MCF 10A (cell line): ENCODE measurements around the gene HAGH. TPM values are rescaled to one million over a fixed set of nuclear protein-coding genes. Genes with fewer than 3 reads are reported as not detected.
"Not testable (repeated sequence)": the region's sequence is repeated elsewhere in the genome, so short reads cannot be mapped to it uniquely, and the experiment has no call there.

Experiments
- BruUV-seq: library from RNA; stranded (reverse); fragments of 400-500 nt; replicated peaks from 2 replicates; lab custom pipeline; 2021; lab: Mats Ljungman, UMichigan
- CTCF ChIA-PET: fragments of 300-600 bp; sonication (Branson Sonifier 250); formaldehyde crosslinking; extraction: SDS; loops from one replicate; lab custom pipeline; 2021; ENCODE audit warnings: antibody characterized with exemption, inconsistent platforms; lab: Yijun Ruan, JAX
- POLR2A ChIA-PET: fragments of 300-600, 350-650 bp; sonication (Branson Sonifier 250); formaldehyde crosslinking; extraction: SDS; loops from one replicate; lab custom pipeline; 2020; ENCODE audit warnings: antibody characterized with exemption, inconsistent platforms; lab: Yijun Ruan, JAX
- DNase-seq: peaks from one replicate; pipeline ENCODE4 v3.0.0-alpha.2; 2018; ENCODE audit not compliant: unreplicated experiment
- H3K27ac Mint-ChIP-seq: one replicate; pipeline ENCODE4 v1.8.0; 2022; ENCODE audit warnings: mild to moderate bottlenecking, low read depth, mixed read lengths; ENCODE audit not compliant: unreplicated experiment
- H3K27me3 Mint-ChIP-seq: one replicate; pipeline ENCODE4 v1.8.0; 2022; ENCODE audit warnings: mixed read lengths; ENCODE audit not compliant: insufficient read depth, unreplicated experiment
- H3K36me3 Mint-ChIP-seq: one replicate; pipeline ENCODE4 v1.8.0; 2022; ENCODE audit warnings: mild to moderate bottlenecking, moderate library complexity, mixed read lengths; ENCODE audit not compliant: insufficient read depth, unreplicated experiment
- H3K4me1 Mint-ChIP-seq: one replicate; pipeline ENCODE4 v1.8.0; 2022; ENCODE audit warnings: mixed read lengths; ENCODE audit not compliant: insufficient read depth, unreplicated experiment
- H3K4me3 Mint-ChIP-seq: one replicate; pipeline ENCODE4 v1.8.0; 2022; ENCODE audit warnings: mild to moderate bottlenecking, moderate library complexity, mixed read lengths; ENCODE audit not compliant: unreplicated experiment
- H3K9me3 Mint-ChIP-seq: one replicate; pipeline ENCODE4 v1.8.0; 2022; ENCODE audit warnings: mixed read lengths; ENCODE audit not compliant: unreplicated experiment
- CTCF ChIP-seq: fragments of 200-600 bp; IDR thresholded peaks from one replicate; pipeline ENCODE4 v1.8.0; 2022; ENCODE audit warnings: antibody characterized with exemption, mild to moderate bottlenecking; ENCODE audit not compliant: unreplicated experiment
- intact Hi-C: fragments of 100-400 bp; cut with micrococcal nuclease; formaldehyde crosslinking; loops from 2 replicates; pipeline ENCODE4 v1.14.1; 2022
- total RNA-seq: library from RNA; stranded (reverse); gene quantifications from 2 replicates; pipeline ENCODE4 v1.2.3, GENCODE V29; 2022

HAGH gene
- total RNA-seq, 1 experiment from 2014 or later: 44.5 TPM

DNA sequence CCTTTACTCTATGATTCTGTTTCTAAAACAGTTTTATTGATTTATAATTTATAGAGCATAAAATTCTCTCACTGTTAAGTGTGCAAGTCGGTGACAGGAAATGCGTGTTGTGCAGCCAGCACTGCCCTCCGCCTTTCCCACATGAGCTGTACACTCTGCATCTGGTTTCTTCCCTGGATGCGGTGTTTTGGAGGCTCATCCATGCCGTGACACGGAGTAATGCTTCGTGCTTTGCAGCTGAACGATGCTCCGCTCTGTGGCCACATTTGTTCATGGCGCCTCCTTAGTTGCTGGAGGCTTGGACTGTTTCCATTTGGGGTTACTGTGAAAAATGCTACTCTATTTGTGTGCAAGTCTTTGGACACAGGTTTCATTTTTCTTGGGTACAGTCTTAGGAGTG, 25.9 kb downstream of the HAGH start:
- H3K4me3 Mint-ChIP-seq: no peak overlapping the region
- ChIA-PET POLR2A (no interaction called here), CTCF (no interaction called here)
- no peak for DNase-seq
- no peak for TF ChIP-seq CTCF
- no peaks in the 10 kb centered on the region for H3K4me1 Mint-ChIP-seq
- H3K36me3 Mint-ChIP-seq: peaks cover 7% of the 10 kb centered on the region
- no peaks in the 10 kb centered on the region for H3K9me3 Mint-ChIP-seq
- no TSS peak for BruUV-seq
- no peak overlapping the region for H3K27ac Mint-ChIP-seq
- no peaks in the 10 kb centered on the region for H3K27me3 Mint-ChIP-seq
- intact Hi-C loops: no loop called here

GRCh38 chr16:1799263-1799662, 27.4 kb downstream of the HAGH start:
- POLR2A ChIA-PET, H3K27ac Mint-ChIP-seq, H3K36me3 Mint-ChIP-seq, CTCF ChIA-PET, intact Hi-C loops, DNase-seq, BruUV-seq, H3K4me1 Mint-ChIP-seq, H3K4me3 Mint-ChIP-seq, H3K9me3 Mint-ChIP-seq, H3K27me3 Mint-ChIP-seq: not testable (repeated sequence)

DNA sequence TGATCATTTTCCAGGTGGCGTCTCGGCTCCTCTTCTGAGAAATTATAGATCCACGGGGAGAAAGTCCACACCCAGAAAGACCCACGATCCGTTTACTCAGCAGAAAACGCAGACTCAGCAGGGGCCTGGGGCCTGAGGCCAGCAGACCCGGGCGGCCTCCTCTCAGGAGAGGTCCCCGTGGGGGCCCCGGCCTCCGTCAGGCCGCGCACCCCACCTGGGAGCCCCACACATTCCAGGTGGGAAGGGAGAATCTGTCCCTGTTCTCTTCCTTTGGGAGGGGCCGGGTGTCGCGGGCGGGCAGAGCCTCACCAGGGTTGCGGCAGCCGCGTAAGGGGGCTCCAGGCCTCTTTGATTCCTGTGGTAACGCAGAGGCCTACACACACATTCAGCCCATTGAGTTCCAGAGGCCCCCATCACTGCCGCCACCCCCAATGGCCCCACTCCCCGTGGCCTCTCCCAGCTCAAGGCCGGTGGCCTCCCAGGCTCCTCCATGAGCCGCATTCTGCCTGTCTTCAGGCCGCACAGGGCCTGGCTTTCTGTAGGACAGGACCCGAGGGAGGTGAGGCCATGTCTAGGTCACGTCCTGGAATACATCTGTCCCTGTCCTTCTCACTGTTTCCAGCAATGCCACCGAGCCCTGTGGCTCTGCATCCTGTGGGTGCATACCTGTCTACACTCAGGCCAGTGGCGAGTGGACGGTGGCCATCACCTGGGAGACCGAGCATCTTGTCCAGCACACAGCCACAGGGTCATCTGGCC, 31.5 kb downstream of the HAGH start:
- no peaks in the 10 kb centered on the region for H3K4me1 Mint-ChIP-seq
- no peak overlapping the region for H3K27ac Mint-ChIP-seq
- ChIA-PET CTCF (no interaction called here), POLR2A (interaction anchor here (3.0 kb wide), 1 partner anchor 12 kb away, joined by 14 read pairs; the partner anchor contains the start of genes NUBP2 and SPSB3)
- H3K9me3 Mint-ChIP-seq: no peaks in the 10 kb centered on the region
- H3K36me3 Mint-ChIP-seq: no peaks in the 10 kb centered on the region
- no peak for TF ChIP-seq CTCF
- no peak overlapping the region for H3K4me3 Mint-ChIP-seq
- H3K27me3 Mint-ChIP-seq: no peaks in the 10 kb centered on the region
- no TSS peak for BruUV-seq
- no peak for DNase-seq
- intact Hi-C loops: no loop called here

GRCh38 chr16:1794221-1794871, 32.3 kb downstream of the HAGH start:
- BruUV-seq: no TSS peak
- Mint-ChIP-seq H3K36me3 (no peaks in the 10 kb centered on the region), H3K4me3 (no peak overlapping the region), H3K4me1 (no peaks in the 10 kb centered on the region), H3K27ac (no peak overlapping the region), H3K27me3 (no peaks in the 10 kb centered on the region), H3K9me3 (no peaks in the 10 kb centered on the region)
- CTCF ChIA-PET: no interaction called here
- POLR2A ChIA-PET: no interaction called here
- no peak for TF ChIP-seq CTCF
- intact Hi-C loops: no loop called here
- DNase-seq: no peak
